DMS153 treated with DMSO at 0.1 percent for 48 hours (cell line): Measurements from ENCODE around the gene RAB4A.
A peak's percentile ranks its signal among the peaks of the same experiment; 100 is the strongest.

Source experiments
- DNase-seq: peaks from one replicate; lab custom pipeline; 2025; ENCODE audit not compliant: unreplicated experiment; lab: John Stamatoyannopoulos, UW

The RAB4A gene

GRCh38 chr1:229243638-229244037 is 27.3 kb upstream of the RAB4A start:
- no peak for DNase-seq

- DNase-seq, result no peak
Measured at GRCh38 chr1:229244091-229244490, 26.8 kb upstream of the RAB4A start.

- DNase-seq, result no peak
Measured at GRCh38 chr1:229247871-229248270, 23.0 kb upstream of the RAB4A start.

GRCh38 chr1:229248821-229249817 is 21.8 kb upstream of the RAB4A start:
- DNase-seq, result no peak

GRCh38 chr1:229249854-229250644 is 20.9 kb upstream of the RAB4A start:
- DNase-seq, result no peak

GRCh38 chr1:229251185-229251584 is 19.7 kb upstream of the RAB4A start:
- no peak for DNase-seq

GRCh38 chr1:229252228-229252984 is 18.5 kb upstream of the RAB4A start:
- no peak for DNase-seq

- DNase-seq, result peak; percentile 50
Measured at GRCh38 chr1:229253151-229253974, 17.5 kb upstream of the RAB4A start.

- peak; percentile 72 for DNase-seq
Measured at GRCh38 chr1:229254910-229255541, 15.9 kb upstream of the RAB4A start.

GRCh38 chr1:229258031-229258756 is 12.7 kb upstream of the RAB4A start:
- peak; percentile 90 for DNase-seq

GRCh38 chr1:229258757-229259060 is 12.2 kb upstream of the RAB4A start:
- DNase-seq, result no peak

- DNase-seq, result no peak
Measured at GRCh38 chr1:229260297-229260696, 10.6 kb upstream of the RAB4A start.

- DNase-seq, result no peak
Measured at GRCh38 chr1:229262239-229262638, 8.7 kb upstream of the RAB4A start.

- no peak for DNase-seq
Measured at GRCh38 chr1:229263254-229263653, 7.7 kb upstream of the RAB4A start.

- no peak for DNase-seq
Measured at GRCh38 chr1:229264068-229264467, 6.8 kb upstream of the RAB4A start.

- DNase-seq, result no peak
Measured at GRCh38 chr1:229264487-229264886, 6.4 kb upstream of the RAB4A start.

GRCh38 chr1:229266274-229266673 is 4.6 kb upstream of the RAB4A start:
- DNase-seq, result no peak

- DNase-seq, result no peak
Measured at GRCh38 chr1:229266832-229267500, 3.9 kb upstream of the RAB4A start.

GRCh38 chr1:229268505-229268904 is 2.4 kb upstream of the RAB4A start:
- no peak for DNase-seq
